ENCODE measurements around the gene LILRB2.

LILRB2 gene

GRCh38 chr19:54266133-54266532 lies 14.8 kb downstream of the LILRB2 start:
- Histone ChIP-seq H3K36me3 (ENCODE audit: insufficient read depth, low read depth, low read length) (no peaks in the 10 kb centered on the region), H3K4me3 (ENCODE audit: low read length) (no peak overlapping the region), H3K9ac (ENCODE audit: low read depth, low read length) (no peak overlapping the region), H3K4me1 (ENCODE audit: insufficient read depth, low read length) (peaks cover 3% of the 10 kb centered on the region; the same call in 1 of the 2 replicates), H3K9me3 (ENCODE audit: insufficient read depth, low read depth, low read length) (no peaks in the 10 kb centered on the region), H3K27me3 (ENCODE audit: insufficient read depth, low read length) (no peaks in the 10 kb centered on the region), H3K27ac (ENCODE audit: low read length) (no peak overlapping the region)

DNA sequence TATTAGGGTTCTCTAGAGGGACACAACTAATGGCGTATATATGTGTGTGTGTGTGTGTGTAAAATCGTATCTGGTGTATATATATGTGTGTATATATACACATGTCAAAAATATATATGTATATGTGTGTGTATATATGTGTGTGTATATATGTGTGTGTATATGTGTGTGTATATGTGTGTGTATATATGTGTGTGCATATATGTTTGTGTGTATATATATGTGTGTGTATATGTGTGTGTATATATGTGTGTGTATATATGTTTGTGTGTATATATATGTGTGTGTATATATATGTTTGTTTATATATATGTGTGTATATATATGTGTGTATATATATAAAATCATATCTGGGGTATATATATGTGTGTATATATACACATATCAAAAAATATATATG lies 18.4 kb downstream of the LILRB2 start:
- Histone ChIP-seq H3K27ac (ENCODE audit: low read length) (no peak overlapping the region), H3K9ac (ENCODE audit: low read depth, low read length) (no peak overlapping the region), H3K4me1 (ENCODE audit: insufficient read depth, low read length) (peaks cover 3% of the 10 kb centered on the region; the same call in 1 of the 2 replicates)

GRCh38 chr19:54262066-54262465 lies 18.8 kb downstream of the LILRB2 start:
- Histone ChIP-seq H3K4me3 (ENCODE audit: low read length) (no peak overlapping the region), H3K27me3 (ENCODE audit: insufficient read depth, low read length) (no peaks in the 10 kb centered on the region; the same call in 1 of the 2 replicates), H3K4me1 (ENCODE audit: insufficient read depth, low read length) (peaks cover 3% of the 10 kb centered on the region; the same call in 1 of the 2 replicates)

More for the DNA sequence above, 18.4 kb downstream of the LILRB2 start:
- no peaks in the 10 kb centered on the region for H3K9me3 ChIP-seq (ENCODE audit: insufficient read depth, low read depth, low read length)
- no peaks in the 10 kb centered on the region for H3K36me3 ChIP-seq (ENCODE audit: insufficient read depth, low read depth, low read length)
- no peak overlapping the region for H3K4me3 ChIP-seq (ENCODE audit: low read length)
- H3K27me3 ChIP-seq (ENCODE audit: insufficient read depth, low read length) = no peaks in the 10 kb centered on the region; the same call in 1 of the 2 replicates

DNA sequence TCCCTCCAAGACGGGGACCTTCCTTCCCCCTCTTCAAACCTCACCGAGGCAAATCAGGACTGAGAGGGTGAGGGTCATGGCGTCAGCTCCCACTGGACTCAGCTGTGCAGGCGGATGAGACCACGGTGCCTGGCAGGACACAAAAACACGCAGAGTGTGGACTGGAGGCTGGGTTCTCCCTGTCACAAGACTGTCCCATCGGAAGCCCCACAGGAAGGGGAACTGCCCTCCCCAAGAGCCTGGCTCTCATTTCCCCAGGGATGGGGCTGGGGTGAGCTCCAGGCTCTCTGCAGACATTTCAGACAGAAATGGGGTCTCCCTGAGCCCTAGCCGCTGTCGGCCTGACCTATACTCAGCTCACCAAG lies 23.8 kb downstream of the LILRB2 start, which contains the start of gene LILRB5:
TSS of gene LILRB5 (minus strand) at position 158 of the 365 bp plus-strand sequence. CDS start at position 78, 80 bp downstream.
- Histone ChIP-seq H3K4me1 (ENCODE audit: insufficient read depth, low read length) (no peaks in the 10 kb centered on the region; the same call in 1 of the 2 replicates), H3K36me3 (ENCODE audit: insufficient read depth, low read depth, low read length) (no peaks in the 10 kb centered on the region), H3K9ac (ENCODE audit: low read depth, low read length) (no peak within 1 kb of the TSS), H3K27ac (ENCODE audit: low read length) (no peak within 1 kb of the TSS), H3K4me3 (ENCODE audit: low read length) (no peak within 1 kb of the TSS), H3K9me3 (ENCODE audit: insufficient read depth, low read depth, low read length) (no peaks in the 10 kb centered on the region), H3K27me3 (ENCODE audit: insufficient read depth, low read length) (no peaks in the 10 kb centered on the region; the same call in 1 of the 2 replicates)

More at GRCh38 chr19:54262066-54262465, 18.8 kb downstream of the LILRB2 start:
- H3K36me3 ChIP-seq (ENCODE audit: insufficient read depth, low read depth, low read length) = no peaks in the 10 kb centered on the region
- no peak overlapping the region for H3K9ac ChIP-seq (ENCODE audit: low read depth, low read length)
- H3K27ac ChIP-seq (ENCODE audit: low read length) = no peak overlapping the region
- no peaks in the 10 kb centered on the region for H3K9me3 ChIP-seq (ENCODE audit: insufficient read depth, low read depth, low read length)

- Histone ChIP-seq H3K9me3 (ENCODE audit: insufficient read depth, low read depth, low read length) (no peaks in the 10 kb centered on the region), H3K4me1 (ENCODE audit: insufficient read depth, low read length) (no peaks in the 10 kb centered on the region; the same call in 1 of the 2 replicates), H3K36me3 (ENCODE audit: insufficient read depth, low read depth, low read length) (no peaks in the 10 kb centered on the region), H3K27ac (ENCODE audit: low read length) (no peak overlapping the region), H3K4me3 (ENCODE audit: low read length) (no peak overlapping the region), H3K9ac (ENCODE audit: low read depth, low read length) (no peak overlapping the region), H3K27me3 (ENCODE audit: insufficient read depth, low read length) (no peaks in the 10 kb centered on the region; the same call in 1 of the 2 replicates)
These were observed 24.4 kb downstream of the LILRB2 start for GRCh38 chr19:54256250-54257115.

DNA sequence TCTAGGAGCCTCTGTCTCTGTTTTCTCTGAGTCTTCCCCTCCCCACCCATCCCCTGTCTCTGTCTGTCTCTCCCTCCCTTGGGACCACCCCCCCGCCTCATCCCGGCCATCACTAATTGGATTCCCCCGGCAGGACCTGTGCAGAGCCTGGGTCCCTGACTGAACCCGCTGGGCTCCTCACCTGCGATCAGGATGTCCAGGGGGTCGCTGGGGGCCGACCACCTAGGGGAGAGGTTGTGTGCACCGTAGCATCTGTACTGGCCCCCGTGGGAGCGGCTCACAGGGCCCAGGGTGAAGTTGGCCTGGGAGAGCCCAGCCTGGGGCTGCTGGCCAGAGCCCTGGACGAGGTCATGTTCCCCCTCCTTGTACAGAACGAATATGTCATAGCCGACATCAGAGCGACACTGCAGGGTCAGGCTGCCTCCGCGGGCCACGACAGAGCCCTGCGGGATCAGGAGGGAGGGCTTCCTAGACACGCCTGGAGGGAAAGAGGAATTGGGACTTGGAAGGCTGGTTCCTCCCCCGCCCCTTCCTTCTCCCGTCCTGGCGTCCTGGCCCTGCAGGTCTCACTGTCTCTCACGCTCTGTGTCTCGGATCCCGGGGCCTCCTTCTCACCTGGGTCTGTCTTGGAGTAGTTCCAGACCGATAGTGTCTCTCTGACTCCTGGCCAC lies 25.7 kb downstream of the LILRB2 start:
- Histone ChIP-seq H3K27me3 (ENCODE audit: insufficient read depth, low read length) (no peaks in the 10 kb centered on the region; the same call in 1 of the 2 replicates), H3K27ac (ENCODE audit: low read length) (no peak overlapping the region), H3K9ac (ENCODE audit: low read depth, low read length) (no peak overlapping the region), H3K4me3 (ENCODE audit: low read length) (no peak overlapping the region), H3K36me3 (ENCODE audit: insufficient read depth, low read depth, low read length) (no peaks in the 10 kb centered on the region), H3K9me3 (ENCODE audit: insufficient read depth, low read depth, low read length) (no peaks in the 10 kb centered on the region), H3K4me1 (ENCODE audit: insufficient read depth, low read length) (no peaks in the 10 kb centered on the region; the same call in 1 of the 2 replicates)

GRCh38 chr19:54254195-54254906 lies 26.6 kb downstream of the LILRB2 start:
- Histone ChIP-seq H3K36me3 (ENCODE audit: insufficient read depth, low read depth, low read length) (no peaks in the 10 kb centered on the region), H3K9me3 (ENCODE audit: insufficient read depth, low read depth, low read length) (no peaks in the 10 kb centered on the region), H3K27me3 (ENCODE audit: insufficient read depth, low read length) (no peaks in the 10 kb centered on the region; the same call in 1 of the 2 replicates), H3K4me1 (ENCODE audit: insufficient read depth, low read length) (no peaks in the 10 kb centered on the region; the same call in 1 of the 2 replicates), H3K4me3 (ENCODE audit: low read length) (no peak overlapping the region), H3K27ac (ENCODE audit: low read length) (no peak overlapping the region), H3K9ac (ENCODE audit: low read depth, low read length) (no peak overlapping the region)

DNA sequence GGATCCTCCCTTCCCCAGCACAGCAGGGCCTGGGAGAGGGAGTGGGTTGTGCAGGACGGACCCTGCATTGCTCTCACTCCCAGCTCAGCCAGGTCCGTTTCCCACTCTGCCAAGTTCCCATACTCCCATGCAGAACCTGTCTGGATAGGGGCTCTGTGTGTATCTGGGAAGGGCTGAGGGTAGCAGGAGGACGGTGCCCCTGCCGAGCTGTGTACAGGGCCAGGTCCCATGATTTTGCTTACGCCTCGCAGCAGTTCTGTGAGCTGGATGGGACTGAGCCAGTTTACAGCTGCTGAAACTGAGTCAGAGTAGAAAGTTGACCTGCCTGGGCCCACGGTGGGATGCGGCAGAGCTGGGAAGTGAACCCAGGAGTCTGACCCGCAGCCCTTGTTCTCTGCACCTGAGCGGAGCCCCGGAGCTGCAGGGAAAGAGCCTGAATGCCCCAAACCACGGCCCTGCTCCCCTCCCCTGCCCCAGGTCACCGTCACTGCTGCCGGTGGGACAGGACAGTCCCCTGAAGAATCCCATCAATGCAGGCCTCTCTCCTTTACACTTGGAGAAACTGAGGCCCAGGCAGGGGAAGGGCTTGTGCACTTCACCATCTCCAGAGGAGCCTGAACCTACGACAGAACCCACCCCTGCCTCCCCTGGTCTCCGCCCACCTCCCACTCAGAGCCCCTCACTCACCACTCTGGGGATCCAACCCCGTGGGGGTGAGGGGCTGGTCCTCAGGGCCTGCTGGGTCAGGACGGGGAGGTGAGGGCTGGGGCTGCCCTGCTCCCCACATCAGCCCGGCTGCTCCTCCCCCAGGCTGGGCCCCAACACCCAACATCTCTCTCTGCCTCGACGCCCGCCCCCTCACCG lies 27.3 kb downstream of the LILRB2 start:
- Histone ChIP-seq H3K27me3 (ENCODE audit: insufficient read depth, low read length) (no peaks in the 10 kb centered on the region; the same call in 1 of the 2 replicates), H3K4me1 (ENCODE audit: insufficient read depth, low read length) (no peaks in the 10 kb centered on the region; the same call in 1 of the 2 replicates), H3K9ac (ENCODE audit: low read depth, low read length) (no peak overlapping the region), H3K36me3 (ENCODE audit: insufficient read depth, low read depth, low read length) (no peaks in the 10 kb centered on the region), H3K9me3 (ENCODE audit: insufficient read depth, low read depth, low read length) (no peaks in the 10 kb centered on the region), H3K27ac (ENCODE audit: low read length) (no peak overlapping the region), H3K4me3 (ENCODE audit: low read length) (no peak overlapping the region)

GRCh38 chr19:54252845-54253244 lies 28.1 kb downstream of the LILRB2 start:
- Histone ChIP-seq H3K9me3 (ENCODE audit: insufficient read depth, low read depth, low read length) (no peaks in the 10 kb centered on the region), H3K27ac (ENCODE audit: low read length) (no peak overlapping the region), H3K4me1 (ENCODE audit: insufficient read depth, low read length) (no peaks in the 10 kb centered on the region; the same call in 1 of the 2 replicates), H3K4me3 (ENCODE audit: low read length) (no peak overlapping the region), H3K36me3 (ENCODE audit: insufficient read depth, low read depth, low read length) (no peaks in the 10 kb centered on the region), H3K9ac (ENCODE audit: low read depth, low read length) (no peak overlapping the region), H3K27me3 (ENCODE audit: insufficient read depth, low read length) (no peaks in the 10 kb centered on the region; the same call in 1 of the 2 replicates)

GRCh38 chr19:54252243-54252642 lies 28.7 kb downstream of the LILRB2 start:
- Histone ChIP-seq H3K4me3 (ENCODE audit: low read length) (no peak overlapping the region), H3K36me3 (ENCODE audit: insufficient read depth, low read depth, low read length) (no peaks in the 10 kb centered on the region), H3K27me3 (ENCODE audit: insufficient read depth, low read length) (no peaks in the 10 kb centered on the region; the same call in 1 of the 2 replicates), H3K9me3 (ENCODE audit: insufficient read depth, low read depth, low read length) (no peaks in the 10 kb centered on the region), H3K9ac (ENCODE audit: low read depth, low read length) (no peak overlapping the region), H3K4me1 (ENCODE audit: insufficient read depth, low read length) (no peaks in the 10 kb centered on the region; the same call in 1 of the 2 replicates), H3K27ac (ENCODE audit: low read length) (no peak overlapping the region)
